ENCODE measurements around the gene SPHK2.
A peak's percentile ranks its signal among the peaks of the same experiment; 100 is the strongest.
"Not testable (repeated sequence)": the region's sequence is repeated elsewhere in the genome, so short reads cannot be mapped to it uniquely, and the experiment has no call there.

SPHK2 gene

DNA sequence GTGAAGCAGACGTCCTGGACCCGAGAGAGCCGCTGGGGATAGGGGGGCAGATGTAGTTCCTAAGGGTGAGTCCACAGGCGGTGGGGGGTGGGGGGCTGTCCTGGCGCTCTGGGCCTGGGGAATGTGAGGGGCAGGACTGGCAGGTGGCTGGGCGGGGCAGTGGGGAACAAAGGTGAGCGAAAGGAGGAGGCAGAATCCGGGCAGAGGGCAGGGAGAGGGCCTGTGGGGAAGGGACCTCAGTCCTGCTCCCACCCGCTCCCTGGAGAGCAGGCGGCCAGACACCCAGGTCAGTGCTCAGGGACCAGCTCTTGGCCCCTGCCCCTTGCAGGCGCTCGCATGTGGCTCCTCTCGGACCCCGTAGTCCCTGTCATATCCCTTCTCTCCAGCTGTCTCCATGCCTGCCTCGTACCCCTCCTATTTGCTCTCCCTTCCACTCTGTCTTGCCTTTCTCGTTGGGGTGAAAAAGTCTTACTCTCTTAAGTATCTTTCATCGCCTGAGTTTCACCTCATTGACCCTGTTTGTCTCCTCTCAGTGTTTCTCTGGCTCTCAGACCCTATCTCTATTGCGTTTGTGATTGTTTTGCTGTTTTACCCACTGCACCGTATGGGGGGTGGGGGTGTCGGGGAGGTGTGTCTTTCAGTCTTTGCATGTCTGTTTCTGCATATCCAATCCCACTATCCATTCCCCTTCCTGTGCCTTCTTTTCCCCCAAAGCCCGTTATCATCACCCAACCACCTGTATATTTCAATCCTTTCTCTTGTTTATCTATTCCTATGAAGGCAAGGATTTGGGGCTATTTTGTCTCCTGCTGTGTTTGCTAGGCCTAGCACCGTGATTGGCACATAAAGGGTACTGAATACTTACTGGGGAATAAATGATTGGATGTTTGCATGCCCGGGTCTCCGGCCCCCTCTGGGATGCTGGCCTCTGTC is 5.8 kb downstream of the SPHK2 start:
- DNase-seq = no peak

DNA sequence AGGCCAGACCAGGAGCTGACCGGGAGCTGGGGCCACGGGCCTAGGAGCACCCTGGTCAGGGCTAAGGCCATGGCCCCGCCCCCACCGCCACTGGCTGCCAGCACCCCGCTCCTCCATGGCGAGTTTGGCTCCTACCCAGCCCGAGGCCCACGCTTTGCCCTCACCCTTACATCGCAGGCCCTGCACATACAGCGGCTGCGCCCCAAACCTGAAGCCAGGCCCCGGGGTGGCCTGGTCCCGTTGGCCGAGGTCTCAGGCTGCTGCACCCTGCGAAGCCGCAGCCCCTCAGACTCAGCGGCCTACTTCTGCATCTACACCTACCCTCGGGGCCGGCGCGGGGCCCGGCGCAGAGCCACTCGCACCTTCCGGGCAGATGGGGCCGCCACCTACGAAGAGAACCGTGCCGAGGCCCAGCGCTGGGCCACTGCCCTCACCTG is 6.6 kb downstream of the SPHK2 start:
- DNase-seq = no peak

DNA sequence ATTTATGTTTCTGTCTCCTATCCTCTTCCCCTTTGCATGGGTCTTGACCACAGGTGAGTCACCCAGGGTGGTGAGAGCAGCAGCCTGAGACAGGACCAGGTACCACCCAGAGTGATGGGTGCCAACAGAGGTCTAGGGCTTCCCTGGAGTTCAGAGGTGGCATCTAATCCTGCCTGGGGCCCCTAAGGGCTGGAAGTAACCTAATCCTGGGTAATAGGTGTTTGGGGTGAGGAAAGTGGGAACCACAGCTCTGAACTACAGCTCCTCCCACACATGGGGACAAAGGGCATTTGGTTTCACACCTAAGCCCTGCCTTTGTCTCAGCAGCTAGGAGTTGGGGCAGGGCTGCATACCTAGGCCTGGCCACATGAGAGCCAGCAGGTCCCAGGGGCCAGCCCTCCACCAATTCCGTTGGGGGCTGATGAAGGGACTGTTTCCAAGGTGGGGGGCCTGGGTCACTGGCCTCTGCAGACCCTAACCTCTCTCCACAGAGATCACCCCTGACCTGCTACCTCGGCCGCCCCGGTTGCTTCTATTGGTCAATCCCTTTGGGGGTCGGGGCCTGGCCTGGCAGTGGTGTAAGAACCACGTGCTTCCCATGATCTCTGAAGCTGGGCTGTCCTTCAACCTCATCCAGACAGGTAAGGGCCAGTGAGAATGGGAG is 8.0 kb downstream of the SPHK2 start:
- no peak for DNase-seq

DNA sequence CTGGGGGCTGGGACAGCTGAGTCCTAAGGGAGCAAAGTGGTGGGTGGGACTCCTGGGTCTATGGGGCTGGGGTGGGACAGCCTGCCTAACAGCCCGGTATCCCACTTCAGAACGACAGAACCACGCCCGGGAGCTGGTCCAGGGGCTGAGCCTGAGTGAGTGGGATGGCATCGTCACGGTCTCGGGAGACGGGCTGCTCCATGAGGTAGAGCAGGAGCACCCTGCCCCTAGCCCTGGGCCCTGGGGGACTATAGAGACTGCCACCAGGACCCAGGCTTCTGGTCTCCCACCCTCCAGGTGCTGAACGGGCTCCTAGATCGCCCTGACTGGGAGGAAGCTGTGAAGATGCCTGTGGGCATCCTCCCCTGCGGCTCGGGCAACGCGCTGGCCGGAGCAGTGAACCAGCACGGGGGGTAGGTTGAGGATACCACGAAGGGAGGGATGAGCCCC is 8.6 kb downstream of the SPHK2 start:
- no peak for DNase-seq

DNA sequence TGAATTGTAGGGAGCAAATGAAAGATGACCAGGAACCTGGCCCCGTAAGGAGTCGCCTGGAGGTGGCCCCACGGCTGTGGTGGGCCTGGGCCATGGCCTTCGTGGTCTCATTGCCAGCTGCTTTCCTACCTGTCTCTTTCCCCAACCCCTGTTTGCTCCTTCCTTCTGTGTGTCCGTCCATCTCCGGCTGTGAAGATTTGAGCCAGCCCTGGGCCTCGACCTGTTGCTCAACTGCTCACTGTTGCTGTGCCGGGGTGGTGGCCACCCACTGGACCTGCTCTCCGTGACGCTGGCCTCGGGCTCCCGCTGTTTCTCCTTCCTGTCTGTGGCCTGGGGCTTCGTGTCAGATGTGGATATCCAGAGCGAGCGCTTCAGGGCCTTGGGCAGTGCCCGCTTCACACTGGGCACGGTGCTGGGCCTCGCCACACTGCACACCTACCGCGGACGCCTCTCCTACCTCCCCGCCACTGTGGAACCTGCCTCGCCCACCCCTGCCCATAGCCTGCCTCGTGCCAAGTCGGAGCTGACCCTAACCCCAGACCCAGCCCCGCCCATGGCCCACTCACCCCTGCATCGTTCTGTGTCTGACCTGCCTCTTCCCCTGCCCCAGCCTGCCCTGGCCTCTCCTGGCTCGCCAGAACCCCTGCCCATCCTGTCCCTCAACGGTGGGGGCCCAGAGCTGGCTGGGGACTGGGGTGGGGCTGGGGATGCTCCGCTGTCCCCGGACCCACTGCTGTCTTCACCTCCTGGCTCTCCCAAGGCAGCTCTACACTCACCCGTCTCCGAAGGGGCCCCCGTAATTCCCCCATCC is 9.4 kb downstream of the SPHK2 start:
- no peak for DNase-seq

DNA sequence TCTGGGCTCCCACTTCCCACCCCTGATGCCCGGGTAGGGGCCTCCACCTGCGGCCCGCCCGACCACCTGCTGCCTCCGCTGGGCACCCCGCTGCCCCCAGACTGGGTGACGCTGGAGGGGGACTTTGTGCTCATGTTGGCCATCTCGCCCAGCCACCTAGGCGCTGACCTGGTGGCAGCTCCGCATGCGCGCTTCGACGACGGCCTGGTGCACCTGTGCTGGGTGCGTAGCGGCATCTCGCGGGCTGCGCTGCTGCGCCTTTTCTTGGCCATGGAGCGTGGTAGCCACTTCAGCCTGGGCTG is 9.9 kb downstream of the SPHK2 start:
- DNase-seq = no peak

DNA sequence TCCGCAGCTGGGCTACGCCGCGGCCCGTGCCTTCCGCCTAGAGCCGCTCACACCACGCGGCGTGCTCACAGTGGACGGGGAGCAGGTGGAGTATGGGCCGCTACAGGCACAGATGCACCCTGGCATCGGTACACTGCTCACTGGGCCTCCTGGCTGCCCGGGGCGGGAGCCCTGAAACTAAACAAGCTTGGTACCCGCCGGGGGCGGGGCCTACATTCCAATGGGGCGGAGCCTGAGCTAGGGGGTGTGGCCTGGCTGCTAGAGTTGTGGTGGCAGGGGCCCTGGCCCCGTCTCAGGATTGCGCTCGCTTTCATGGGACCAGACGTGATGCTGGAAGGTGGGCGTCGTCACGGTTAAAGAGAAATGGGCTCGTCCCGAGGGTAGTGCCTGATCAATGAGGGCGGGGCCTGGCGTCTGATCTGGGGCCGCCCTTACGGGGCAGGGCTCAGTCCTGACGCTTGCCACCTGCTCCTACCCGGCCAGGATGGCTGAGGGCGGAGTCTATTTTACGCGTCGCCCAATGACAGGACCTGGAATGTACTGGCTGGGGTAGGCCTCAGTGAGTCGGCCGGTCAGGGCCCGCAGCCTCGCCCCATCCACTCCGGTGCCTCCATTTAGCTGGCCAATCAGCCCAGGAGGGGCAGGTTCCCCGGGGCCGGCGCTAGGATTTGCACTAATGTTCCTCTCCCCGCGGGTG is 10.4 kb downstream of the SPHK2 start:
- no peak for DNase-seq

DNA sequence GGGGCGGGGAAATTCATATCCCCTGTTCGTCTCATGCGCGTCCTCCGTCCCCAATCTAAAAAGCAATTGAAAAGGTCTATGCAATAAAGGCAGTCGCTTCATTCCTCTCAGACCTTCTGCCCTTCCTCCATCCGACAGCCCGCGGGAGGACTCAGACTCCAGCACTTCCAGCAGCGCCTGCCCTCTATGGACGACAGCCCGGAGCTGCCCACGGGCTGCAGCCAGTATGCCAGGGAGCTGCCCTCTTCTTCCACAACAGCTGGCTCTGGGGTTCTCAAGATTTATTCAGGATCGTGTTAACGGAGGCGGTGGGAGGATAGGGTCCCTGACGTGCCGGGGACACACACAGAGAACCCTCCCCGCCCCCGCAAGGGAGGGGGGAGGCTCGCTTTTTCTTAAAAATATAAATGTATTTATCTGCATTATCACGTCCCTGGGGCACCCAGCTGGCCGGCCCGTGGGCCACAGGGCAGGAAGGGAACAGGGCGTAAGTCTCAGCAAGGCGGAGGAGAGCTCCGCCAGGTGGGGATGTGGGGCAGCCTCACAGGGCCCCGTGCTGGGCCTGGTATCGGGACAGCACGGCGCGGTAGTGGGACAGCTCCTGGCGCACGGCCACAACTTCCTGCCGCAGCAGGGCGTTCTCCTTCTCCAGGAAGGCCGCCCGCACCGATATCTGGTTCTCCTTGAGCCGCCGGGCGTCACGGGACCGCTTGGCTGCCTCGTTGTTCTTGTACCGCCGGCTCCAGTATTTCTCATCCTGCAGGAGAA is 11.2 kb downstream of the SPHK2 start:
- no peak for DNase-seq

DNA sequence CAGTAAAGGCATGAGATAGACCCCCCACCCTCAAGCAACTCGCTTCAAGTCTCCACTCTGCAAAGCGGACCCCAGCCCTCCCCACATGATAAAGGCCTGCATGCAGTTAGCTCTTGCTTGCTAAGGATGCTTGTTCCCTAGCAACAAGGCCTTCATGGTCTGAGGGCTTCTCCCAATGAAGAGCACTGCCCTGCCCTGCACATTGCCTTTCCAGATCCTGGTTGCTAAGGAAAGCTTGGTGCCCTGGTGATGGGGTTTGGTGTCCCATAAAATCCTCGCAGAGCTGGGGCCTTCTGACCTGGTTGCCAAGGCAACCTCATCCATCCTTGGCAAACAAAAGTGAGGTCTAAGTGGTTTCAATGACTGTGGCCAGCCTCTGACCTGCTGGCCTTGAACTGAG is 11.9 kb downstream of the SPHK2 start:
- DNase-seq = no peak

DNA sequence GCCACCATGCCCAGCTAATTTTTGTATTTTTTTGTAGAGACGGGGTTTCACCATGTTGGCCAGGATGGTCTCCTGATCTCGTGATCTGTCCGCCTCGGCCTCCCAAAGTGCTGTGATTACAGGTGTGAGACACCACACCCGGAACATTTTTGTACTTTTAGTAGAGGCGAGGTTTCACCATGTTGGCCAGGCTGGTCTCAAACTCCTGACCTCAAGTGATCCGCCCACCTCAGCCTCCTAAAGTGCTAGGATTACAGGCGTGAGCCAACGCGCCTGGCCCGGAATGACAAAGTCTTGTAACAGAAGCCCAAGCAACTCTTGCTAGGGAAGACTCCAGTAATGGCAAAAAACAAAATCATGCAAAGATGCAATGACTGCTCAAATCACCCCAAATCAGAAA is 13.0 kb downstream of the SPHK2 start:
- not testable (repeated sequence) for DNase-seq

DNA sequence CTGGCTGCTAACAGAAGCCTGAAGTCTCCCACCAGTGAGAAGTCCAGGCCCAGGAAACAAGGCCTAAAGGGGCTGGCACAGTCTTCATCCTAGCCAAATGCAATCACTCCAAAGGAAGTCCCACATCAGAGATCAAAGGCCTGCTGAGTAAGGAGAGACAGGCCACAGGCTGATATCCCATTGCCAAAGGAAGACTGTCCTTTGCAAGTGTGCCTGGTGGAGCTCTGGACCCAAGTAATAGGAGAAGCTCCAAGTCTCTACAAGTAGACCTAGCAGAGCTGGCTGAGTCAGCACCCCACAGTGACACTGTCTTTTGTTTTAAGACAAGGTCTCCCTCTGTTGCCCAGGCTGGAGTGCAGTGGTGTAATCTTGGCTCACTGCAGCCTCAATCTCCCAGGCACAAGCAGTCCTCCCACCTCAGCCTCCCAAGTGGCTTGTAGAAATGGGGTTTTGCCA is 13.4 kb downstream of the SPHK2 start:
- no peak for DNase-seq

DNA sequence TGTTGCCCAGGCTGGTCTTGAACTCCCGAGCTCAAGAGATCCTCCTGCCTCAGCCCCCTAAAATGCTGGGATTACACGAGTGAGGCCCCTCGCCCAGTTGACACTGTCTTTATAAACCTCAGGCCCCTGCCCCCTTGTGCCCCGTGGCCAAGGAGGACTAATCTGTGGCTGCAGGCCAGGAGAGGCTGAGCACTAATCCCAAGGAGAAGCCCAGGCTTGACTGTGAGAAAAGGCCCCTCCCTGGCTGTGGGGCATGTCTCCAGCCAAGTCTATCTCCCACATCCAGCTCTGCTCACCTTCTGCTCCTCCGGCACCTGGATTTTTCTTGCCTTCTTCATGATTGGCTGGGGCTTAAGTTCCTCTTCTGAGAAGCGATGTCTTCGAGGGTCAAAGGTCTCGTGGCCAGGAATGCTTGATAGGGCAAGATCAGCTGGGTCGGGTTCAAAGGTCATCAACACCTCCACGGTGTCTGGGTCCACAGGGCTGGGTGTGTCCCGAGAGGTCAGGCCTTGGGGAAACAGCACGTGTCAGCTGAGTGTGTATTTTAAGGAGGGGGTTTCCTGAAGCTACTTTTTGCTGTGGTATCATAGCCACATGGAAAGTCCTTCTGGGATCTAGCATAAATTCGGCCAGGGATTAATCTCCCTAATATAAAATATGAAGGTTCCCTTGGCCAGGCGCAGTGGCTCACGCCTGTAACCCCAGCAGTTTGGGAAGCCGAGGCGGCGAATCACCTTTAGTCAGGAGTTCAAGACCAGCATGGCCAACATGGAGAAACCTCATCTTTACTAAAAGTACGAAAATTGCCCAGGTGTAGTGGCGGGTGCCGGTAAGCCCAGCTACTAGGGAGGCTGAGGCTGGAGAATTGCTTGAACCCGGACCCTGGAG is 14.1 kb downstream of the SPHK2 start:
- DNase-seq = no peak

DNA sequence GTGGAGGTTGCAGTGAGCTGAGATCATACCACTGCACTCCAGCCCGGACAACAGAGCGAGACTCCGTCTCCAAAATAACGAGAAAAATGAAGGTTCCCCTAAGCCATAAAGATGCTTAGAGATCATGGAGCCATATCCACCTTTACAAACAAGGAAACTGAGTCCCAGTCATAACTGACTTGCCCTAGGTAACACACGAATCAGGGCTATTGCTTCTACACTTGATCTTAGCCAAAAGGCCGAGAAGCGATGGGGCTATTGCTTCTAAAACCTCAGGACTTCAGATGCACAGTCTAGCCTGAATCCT is 14.7 kb downstream of the SPHK2 start:
- DNase-seq = no peak

DNA sequence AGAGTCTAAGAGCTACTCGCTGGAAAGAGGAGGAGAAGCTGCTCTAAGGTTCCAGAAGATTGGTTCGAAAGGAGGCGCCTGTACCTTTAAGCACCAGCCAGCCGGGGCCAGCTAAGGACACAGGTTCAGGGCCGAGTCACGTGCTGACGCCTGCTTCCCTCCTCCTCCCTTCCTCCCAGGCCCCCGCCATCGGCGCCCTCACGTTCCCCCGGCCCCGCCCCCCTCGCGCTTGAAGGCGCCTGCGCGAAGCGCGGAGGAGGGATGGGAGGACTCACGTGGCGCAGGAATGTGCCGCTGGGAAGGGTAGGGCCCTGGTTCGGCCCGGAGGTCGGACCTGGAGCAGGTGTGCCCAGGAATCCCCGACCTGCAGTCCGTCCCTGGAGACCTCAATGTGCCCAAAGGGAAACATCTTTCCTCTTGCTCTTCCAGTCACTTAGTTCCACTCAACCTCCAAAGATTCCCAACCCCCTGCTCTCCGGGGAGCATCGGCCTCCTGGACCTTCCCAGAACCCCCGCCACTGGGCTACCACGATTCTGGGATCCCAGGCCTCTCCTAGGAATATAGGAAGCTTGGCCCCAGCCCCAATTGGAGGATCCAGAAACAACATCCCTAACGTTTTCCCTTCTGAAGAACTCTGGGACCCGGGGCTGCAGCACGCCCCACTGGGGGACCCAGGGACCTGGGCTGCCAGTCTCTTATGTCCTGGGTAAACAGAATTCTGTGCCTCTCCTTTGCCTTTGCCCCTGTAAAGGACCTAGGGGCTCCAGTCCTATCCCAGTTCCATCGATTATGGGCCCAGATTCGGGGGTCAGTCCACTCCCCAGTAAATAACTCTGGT is 15.3 kb downstream of the SPHK2 start:
- peak; percentile 95 to 96 for DNase-seq

DNA sequence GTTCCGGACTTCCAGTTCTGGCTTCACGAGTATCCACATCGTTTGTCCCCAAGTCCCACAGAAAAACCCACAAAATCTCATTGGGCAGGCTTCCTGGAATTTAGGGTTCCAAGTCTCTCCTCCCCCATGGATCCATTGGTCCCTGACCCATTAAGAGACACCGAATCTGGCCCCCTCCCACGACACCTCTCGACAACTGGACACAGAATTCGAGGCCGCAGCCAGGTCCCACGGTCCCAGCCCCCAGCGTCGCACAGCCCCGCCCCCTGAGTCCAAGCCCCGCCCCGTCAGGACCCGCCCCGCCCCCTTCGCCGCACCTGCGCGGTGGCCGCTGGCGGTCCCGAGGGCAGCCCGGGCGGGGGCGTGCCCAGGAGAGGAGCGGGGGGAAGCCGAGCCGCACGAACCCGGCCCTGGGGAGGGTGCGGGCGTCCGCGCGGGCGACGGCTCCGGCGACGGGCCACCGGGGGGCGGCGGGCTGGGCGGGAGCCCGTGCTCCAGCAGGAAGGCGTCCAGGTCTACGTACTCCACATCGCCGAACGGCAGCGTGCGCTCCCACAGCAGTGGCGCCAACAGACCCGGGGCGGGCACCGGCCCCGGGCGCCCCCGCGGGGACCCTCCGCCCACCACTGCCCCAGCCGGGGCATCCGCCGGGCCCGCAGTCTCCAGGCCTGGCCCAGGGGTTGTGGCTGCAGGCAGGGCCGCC is 16.1 kb downstream of the SPHK2 start:
- peak; percentile 72 to 73 for DNase-seq

DNA sequence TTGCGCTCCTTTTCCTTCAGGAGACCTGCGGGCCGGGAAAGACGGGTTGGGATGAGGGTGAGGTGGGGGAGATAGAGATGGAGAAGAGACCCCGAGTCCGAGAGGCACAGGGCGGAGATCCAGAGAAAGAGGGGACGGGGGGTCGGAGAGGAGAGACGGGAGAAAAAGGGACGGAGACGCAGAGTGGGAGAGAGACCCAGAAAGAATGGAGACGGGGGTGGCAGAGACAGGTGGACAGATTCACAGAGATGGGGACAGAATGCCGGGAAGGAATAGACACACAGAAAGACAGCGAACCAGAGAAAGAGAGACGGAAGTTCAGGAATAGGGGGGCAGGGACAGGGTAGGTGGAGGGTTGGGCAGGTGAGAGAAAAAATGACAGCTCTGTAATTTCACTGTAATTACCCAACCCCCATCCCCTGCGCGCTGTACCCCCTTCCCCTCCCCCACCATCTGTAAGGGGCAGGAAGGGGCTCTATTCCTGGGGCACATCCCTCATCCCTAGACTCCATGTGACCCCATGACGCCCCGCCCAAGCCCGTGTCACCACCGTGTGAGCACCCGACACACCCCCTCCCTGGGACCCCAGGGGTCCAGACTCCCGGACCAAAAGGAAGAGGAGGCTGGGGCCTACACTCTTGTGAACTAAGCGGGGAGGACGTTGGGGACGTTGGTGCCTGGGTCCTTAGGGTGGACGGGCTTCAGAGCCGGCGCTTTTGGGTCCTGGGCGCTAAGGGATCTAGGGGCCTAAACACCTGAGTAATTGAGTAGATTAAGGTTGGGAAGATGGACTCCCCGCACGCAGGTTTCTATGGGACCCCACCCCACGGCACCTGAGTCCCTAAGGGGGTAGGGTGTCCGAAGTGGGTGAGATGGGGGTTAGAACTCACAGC is 16.9 kb downstream of the SPHK2 start:
- no peak for DNase-seq

DNA sequence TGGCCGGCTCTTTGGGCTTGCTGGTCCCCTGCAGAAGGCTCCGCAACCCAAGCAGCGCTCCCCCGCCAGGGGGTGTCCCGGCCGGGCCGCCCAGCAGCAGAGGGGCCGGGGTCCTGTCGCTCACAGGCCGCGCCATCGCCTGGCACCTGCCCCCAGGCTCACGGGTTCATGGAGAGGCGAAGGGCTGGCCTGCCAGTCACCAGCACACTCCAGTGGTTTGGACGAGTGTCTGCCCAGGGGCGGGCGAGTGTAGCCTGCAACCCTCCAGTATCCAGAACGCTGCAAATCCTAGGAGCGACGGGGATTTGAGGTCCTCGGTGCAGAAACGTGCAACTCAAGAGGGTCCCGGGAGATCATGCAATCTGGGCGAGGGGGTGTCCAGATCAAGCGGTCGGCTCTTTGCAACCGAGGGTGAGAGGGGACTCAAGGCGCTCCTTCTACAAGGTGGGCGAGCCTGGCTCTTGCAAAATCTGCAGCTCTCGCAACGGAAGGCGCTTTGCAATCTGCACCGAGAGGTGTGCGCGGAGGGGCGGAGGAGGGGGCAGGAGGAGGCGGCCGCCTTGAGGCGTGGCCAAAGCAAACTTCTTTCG is 17.6 kb downstream of the SPHK2 start, which contains the start of gene DBP:
TSS of gene DBP (minus strand) at position 521 of the 590 bp plus-strand sequence. CDS start at position 136, 385 bp downstream.
- no peak for DNase-seq

DNA sequence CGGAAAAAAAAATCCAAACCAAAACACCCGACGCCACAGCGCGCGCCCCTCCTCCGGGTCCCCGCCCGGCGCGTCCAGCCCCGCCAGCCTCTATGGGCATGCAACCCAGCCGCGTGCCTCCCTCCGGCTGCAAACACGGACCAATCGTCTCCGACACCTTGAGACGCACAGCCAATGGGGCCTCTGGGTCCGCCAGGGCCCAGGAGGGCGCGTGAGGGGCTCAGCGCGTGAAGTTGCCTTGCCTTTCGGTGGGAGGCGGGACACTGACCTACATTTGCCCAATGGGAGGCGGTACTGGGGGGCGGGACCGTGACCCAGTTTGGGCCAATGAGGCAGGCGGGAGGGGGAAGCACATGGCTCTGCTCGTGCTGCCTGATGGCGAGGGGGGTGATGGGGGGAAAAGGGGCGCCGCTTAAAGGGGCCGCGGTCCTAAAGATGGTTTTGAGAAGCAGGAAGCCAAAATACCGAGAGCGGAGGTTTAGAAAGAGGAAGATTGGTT is 18.2 kb downstream of the SPHK2 start:
- peak; percentile 99 for DNase-seq

All from activated CD4-positive, alpha-beta T cell treated with anti-CD3 and anti-CD28 coated beads, Interleukin-2, amount 50 U/mL, for 48 hours (primary cell).